Calu3 (cell line): ENCODE data around the gene PRKAG2. TPM values are rescaled to one million over a fixed set of nuclear protein-coding genes. Genes with fewer than 3 reads are reported as not detected.

Experiments
- BruUV-seq: library from RNA; stranded (reverse); fragments of 400-500 nt; replicated peaks from 2 replicates; lab custom pipeline; 2021; lab: Mats Ljungman, UMichigan
- CTCF ChIA-PET: fragments of 300-600 bp; sonication (Branson Sonifier 250); formaldehyde crosslinking; loops from one replicate; lab custom pipeline; 2022; ENCODE audit warnings: antibody characterized with exemption; lab: Charles Lee
- DNase-seq: peaks from one replicate; pipeline ENCODE4 v3.0.0; 2022
- H3K27ac Mint-ChIP-seq: one replicate; pipeline ENCODE4 v1.8.0; 2022; ENCODE audit warnings: mixed read lengths; ENCODE audit not compliant: unreplicated experiment
- H3K27me3 Mint-ChIP-seq: one replicate; pipeline ENCODE4 v1.8.0; 2022; ENCODE audit warnings: mixed read lengths; ENCODE audit not compliant: unreplicated experiment
- H3K36me3 Mint-ChIP-seq: one replicate; pipeline ENCODE4 v1.8.0; 2022; ENCODE audit warnings: mild to moderate bottlenecking, moderate library complexity, mixed read lengths; ENCODE audit not compliant: insufficient read depth, unreplicated experiment
- H3K4me1 Mint-ChIP-seq: one replicate; pipeline ENCODE4 v1.8.0; 2022; ENCODE audit warnings: mild to moderate bottlenecking, low read depth, mixed read lengths; ENCODE audit not compliant: unreplicated experiment
- H3K4me3 Mint-ChIP-seq: one replicate; pipeline ENCODE4 v1.8.0; 2022; ENCODE audit warnings: mild to moderate bottlenecking, low read depth, moderate library complexity, mixed read lengths; ENCODE audit not compliant: unreplicated experiment
- H3K9me3 Mint-ChIP-seq: one replicate; pipeline ENCODE4 v1.8.0; 2022; ENCODE audit warnings: low read depth, mixed read lengths; ENCODE audit not compliant: unreplicated experiment
- intact Hi-C: fragments of 100-400 bp; cut with micrococcal nuclease; formaldehyde crosslinking; loops from one replicate; pipeline ENCODE4 v1.10.0; 2022; ENCODE audit not compliant: unreplicated experiment
- total RNA-seq: library from RNA; stranded (reverse); gene quantifications from 2 replicates; pipeline ENCODE4 v1.2.3, GENCODE V29; 2022
- TF ChIP-seq, protein P1 (sequence below): fragments of 200-600 bp; IDR thresholded peaks from one replicate; pipeline ENCODE4 v1.8.0; 2022; ENCODE audit warnings: antibody characterized with exemption; ENCODE audit not compliant: unreplicated experiment

The PRKAG2 gene
- total RNA-seq, 1 experiment from 2014 or later, result 22.4 TPM

DNA sequence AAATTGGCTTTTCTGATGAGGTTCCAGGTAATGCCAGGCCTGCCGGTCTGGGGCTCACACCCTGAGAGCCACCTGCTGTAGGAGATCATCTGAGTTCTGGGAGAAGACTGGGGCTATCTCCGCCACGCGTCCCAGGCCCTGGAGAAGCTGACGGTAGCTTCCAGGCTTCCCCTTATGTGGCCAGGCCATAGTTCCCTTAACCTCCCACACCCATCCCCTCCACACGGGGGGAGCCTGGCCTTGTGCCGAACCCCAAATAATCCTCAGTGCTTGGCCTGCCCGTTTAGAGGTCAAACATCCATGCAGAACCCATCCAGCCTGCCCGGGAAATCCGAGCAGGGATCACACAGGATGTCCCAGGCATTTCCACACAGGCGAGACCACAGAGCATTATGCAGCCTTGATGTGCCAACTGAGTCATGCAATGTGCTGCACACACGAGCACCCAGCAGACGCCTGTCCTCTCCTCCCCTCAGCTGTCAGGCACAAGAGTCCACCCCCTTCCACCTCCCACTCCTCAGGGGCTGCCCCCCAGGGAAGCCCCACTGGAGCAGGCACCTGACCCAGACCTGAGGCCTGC lies 176.2 kb downstream of the PRKAG2 start:
- peaks cover 5% of the 10 kb centered on the region for H3K36me3 Mint-ChIP-seq
- TF ChIP-seq, protein P1, sequence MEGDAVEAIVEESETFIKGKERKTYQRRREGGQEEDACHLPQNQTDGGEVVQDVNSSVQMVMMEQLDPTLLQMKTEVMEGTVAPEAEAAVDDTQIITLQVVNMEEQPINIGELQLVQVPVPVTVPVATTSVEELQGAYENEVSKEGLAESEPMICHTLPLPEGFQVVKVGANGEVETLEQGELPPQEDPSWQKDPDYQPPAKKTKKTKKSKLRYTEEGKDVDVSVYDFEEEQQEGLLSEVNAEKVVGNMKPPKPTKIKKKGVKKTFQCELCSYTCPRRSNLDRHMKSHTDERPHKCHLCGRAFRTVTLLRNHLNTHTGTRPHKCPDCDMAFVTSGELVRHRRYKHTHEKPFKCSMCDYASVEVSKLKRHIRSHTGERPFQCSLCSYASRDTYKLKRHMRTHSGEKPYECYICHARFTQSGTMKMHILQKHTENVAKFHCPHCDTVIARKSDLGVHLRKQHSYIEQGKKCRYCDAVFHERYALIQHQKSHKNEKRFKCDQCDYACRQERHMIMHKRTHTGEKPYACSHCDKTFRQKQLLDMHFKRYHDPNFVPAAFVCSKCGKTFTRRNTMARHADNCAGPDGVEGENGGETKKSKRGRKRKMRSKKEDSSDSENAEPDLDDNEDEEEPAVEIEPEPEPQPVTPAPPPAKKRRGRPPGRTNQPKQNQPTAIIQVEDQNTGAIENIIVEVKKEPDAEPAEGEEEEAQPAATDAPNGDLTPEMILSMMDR, result no peak
- no peak for DNase-seq
- peaks cover 18% of the 10 kb centered on the region for H3K4me1 Mint-ChIP-seq
- no peak overlapping the region for H3K4me3 Mint-ChIP-seq
- intact Hi-C loops, result no loop called here
- H3K27ac Mint-ChIP-seq, result no peak overlapping the region
- H3K9me3 Mint-ChIP-seq, result no peaks in the 10 kb centered on the region
- CTCF ChIA-PET, result interaction anchor here (0.6 kb wide), 1 partner anchor 15 kb away, joined by 4 read pairs; no protein-coding TSS in a partner anchor
- BruUV-seq, result no TSS peak
- H3K27me3 Mint-ChIP-seq, result no peaks in the 10 kb centered on the region

DNA sequence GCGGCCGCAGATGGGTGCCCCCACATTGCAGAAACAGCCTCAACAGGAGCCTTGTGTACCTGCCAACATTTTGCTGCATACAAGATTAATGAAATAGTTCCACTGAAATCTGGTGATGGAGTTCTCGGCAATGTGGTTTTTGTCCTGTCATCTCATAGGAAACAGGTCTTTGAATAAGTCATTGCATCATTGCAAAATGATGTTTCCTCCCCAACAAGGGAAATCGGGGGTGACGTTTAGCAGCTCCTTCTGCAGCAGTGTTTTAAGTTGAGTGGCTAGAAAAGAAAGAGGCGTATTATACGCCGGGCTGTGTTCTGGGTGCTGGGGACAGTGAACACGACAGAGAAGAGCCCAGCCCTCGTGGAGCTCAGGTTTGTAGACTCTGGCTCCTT lies 177.0 kb downstream of the PRKAG2 start:
- CTCF ChIA-PET, result no interaction called here
- Mint-ChIP-seq H3K36me3 (peaks cover 5% of the 10 kb centered on the region), H3K27ac (no peak overlapping the region), H3K27me3 (no peaks in the 10 kb centered on the region), H3K4me1 (peaks cover 20% of the 10 kb centered on the region), H3K9me3 (no peaks in the 10 kb centered on the region), H3K4me3 (no peak overlapping the region)
- no peak for DNase-seq
- BruUV-seq, result no TSS peak
- intact Hi-C loops, result no loop called here
- TF ChIP-seq, protein P1, result no peak

DNA sequence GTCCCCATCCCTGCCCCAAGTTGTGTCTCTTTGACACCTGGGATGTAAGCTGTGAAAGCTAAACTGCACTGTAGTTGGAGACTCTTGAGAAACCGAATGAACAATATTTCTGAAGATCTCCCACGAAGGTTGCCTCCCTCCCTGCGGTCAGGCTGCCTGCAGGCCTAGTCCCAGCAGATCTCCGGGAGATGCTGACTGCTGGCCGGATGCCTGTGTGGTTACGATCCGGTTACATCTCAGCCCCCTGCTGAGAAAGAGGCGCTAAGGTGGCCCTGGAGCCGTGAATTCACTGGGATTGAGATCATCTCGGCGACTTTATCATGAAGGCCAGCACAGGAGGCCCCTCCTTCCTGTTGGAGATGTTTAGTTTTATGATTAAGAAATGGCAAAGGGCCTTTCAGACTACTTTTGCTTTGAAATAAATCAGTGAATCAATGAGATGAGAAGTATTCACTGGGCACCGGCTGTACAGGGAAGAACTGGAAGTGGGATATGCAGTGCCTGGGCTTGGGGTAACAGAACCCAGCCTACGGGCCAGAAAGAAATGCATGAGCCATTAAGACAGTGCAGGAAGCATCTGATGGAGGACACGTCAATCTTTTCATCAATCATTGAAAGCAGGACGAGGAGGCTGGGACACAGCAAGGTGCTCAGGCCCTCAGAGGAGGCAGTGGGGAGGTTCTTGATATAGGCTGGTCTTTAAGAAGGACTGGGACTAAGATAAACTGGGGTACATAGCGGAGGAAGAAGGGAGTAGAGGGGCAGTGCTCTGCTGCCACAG lies 177.6 kb downstream of the PRKAG2 start:
- CTCF ChIA-PET, result no interaction called here
- no peaks in the 10 kb centered on the region for H3K27me3 Mint-ChIP-seq
- intact Hi-C loops, result no loop called here
- H3K4me3 Mint-ChIP-seq, result no peak overlapping the region
- DNase-seq, result no peak
- no peaks in the 10 kb centered on the region for H3K9me3 Mint-ChIP-seq
- TF ChIP-seq, protein P1, result no peak
- no TSS peak for BruUV-seq
- peaks cover 26% of the 10 kb centered on the region for H3K4me1 Mint-ChIP-seq
- peaks cover 5% of the 10 kb centered on the region for H3K36me3 Mint-ChIP-seq
- H3K27ac Mint-ChIP-seq, result no peak overlapping the region

DNA sequence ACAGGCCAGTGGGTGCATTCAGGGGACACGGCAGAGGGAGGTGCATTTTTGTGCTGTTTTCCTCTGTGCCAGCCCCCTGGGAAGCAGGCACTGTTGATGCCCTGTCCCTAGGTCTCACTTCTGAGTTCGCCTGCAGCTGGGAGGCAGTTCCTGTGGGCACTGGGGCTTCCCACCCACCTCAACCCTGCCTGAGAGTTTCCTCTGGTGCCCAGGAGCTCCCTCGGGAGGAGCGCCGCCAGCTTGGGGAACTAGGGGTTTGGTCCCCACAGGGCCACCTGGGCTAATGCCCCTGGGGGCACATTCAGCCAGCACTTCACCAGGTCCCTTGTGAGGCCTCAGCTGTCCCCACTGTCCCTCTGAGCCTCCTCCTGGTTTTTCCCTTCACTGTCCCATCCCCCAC lies 179.0 kb downstream of the PRKAG2 start:
- H3K36me3 Mint-ChIP-seq, result peaks cover 5% of the 10 kb centered on the region
- peaks cover 27% of the 10 kb centered on the region for H3K4me1 Mint-ChIP-seq
- no TSS peak for BruUV-seq
- TF ChIP-seq, protein P1, result no peak
- no peak overlapping the region for H3K4me3 Mint-ChIP-seq
- intact Hi-C loops, result no loop called here
- H3K27me3 Mint-ChIP-seq, result no peaks in the 10 kb centered on the region
- no peak for DNase-seq
- no peak overlapping the region for H3K27ac Mint-ChIP-seq
- H3K9me3 Mint-ChIP-seq, result no peaks in the 10 kb centered on the region
- CTCF ChIA-PET, result interaction anchor here (1.5 kb wide), 1 partner anchor 65 kb away, joined by 3 read pairs; no protein-coding TSS in a partner anchor
